GM12873 (cell line): ENCODE results near the gene ARMC9.

ENCODE experiments used
- TF ChIP-seq, protein P1 (sequence below): IDR thresholded peaks from 2 replicates; pipeline ENCODE4 v1.5.1; 2012; ENCODE audit warnings: low read depth, mild to moderate bottlenecking, moderate library complexity, low read length, control low read depth; ENCODE audit not compliant: insufficient read depth; ENCODE audit errors: missing control alignments

The ARMC9 gene

DNA sequence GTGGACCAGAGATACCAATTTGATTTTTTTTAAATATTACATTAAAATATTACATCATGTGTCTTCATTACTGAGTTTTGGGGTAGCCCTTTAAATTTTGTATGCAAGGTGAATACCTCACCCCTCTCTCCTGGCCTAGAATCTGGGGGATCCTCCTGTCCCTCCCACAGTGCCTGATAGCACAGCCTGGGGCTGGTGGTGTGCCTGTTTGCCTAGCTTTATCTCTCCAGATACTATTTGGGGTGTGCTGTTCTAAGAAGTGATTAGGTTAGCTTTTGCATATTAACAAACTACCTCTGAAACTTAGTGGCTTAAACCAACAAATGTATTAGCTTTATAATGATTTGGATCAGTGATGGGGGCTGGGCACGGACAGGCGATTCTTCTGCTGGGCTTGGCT is 176.3 kb downstream of the ARMC9 start:
- TF ChIP-seq, protein P1, sequence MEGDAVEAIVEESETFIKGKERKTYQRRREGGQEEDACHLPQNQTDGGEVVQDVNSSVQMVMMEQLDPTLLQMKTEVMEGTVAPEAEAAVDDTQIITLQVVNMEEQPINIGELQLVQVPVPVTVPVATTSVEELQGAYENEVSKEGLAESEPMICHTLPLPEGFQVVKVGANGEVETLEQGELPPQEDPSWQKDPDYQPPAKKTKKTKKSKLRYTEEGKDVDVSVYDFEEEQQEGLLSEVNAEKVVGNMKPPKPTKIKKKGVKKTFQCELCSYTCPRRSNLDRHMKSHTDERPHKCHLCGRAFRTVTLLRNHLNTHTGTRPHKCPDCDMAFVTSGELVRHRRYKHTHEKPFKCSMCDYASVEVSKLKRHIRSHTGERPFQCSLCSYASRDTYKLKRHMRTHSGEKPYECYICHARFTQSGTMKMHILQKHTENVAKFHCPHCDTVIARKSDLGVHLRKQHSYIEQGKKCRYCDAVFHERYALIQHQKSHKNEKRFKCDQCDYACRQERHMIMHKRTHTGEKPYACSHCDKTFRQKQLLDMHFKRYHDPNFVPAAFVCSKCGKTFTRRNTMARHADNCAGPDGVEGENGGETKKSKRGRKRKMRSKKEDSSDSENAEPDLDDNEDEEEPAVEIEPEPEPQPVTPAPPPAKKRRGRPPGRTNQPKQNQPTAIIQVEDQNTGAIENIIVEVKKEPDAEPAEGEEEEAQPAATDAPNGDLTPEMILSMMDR = no peak

DNA sequence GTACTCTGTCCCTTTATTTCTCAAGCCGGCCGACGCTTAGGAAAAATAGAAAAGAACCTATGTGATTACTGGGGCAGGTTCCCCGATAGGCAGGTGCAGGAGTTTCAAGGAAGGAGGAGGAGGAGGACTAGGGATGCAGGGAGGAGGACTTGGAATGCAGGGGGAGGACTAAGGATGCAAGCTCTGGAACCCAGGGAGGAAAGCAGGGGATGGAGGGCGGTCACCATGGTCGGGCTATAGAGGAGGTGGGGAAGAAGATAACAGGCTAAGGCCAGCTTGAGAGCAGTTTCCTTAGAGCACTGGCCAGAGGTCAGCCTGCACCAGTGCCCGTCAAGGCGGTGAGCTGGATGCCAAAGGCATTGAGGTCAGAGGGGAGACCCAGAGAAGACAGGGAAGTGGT is 178.4 kb downstream of the ARMC9 start:
- TF ChIP-seq, protein P1 = no peak

- TF ChIP-seq, protein P1 = no peak
Measured at GRCh38 chr2:231378026-231378722, 179.7 kb downstream of the ARMC9 start.

- TF ChIP-seq, protein P1 = no peak
Measured at GRCh38 chr2:231379266-231380215, 181.1 kb downstream of the ARMC9 start.

DNA sequence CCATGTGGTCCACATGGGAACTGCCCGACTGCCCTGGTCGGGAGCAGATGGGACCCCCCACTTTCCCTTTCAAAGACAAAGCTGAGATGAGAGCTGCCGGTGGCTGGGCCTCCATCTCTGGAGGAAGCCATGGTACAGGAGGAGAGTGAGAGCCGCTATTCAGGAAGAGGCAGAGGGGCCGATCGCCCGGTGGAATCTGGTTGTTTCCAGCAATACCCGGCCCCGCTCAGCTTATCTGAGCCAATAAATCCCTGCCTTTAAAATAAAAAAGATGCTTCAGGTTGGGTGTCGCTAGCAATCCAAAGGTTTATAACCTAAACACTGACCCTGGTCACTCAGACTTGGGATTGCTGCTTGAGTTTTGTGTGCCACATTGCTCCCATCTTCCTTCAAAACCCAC is 181.9 kb downstream of the ARMC9 start:
- TF ChIP-seq, protein P1 = no peak

DNA sequence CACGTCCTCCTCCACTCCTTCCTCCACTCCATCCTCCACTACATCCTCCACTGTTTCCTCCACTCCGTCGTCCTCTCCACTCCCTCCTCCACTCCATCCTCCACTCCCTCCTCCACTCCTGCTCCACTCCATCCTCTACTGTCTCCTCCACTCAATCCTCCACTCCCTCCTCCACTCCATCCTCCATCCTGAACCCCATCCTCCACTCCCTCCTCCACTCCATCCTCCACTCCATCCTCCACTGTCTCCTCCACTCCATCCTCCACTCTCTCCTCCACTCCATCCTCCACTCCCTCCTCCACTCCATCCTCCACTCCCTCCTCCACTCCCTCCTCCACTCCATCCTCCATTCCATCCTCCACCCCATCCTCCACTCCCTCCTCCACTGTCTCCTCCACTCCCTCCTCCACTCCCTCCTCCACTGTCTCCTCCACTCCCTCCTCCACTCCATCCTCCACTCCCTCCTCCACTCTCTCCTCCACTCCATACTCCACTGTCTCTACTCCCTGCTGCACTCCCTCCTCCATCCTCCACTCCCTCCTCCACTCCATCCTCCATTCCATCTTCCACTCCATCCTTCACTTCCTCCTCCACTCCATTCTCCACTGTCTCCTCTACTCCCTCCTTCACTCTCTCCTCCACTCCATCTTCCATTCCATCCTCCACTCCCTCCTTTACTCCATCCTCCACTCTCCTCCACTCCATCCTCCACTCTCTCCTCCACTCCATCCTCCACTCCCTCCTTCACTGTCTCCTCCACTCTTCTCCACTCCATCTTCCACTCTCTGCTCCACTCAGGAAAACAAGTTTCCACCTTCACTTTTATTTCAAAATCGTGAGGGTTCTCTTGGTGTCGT is 182.8 kb downstream of the ARMC9 start:
- TF ChIP-seq, protein P1 = no peak
